ENCODE data around the gene ATOH8.

Gene ATOH8

GRCh38 chr2:85705680-85706039 is 48.1 kb upstream of the ATOH8 start:
- DNase-seq (ENCODE audit: low read depth in 1 of 2, low spot score in 1 of 2): peak; percentile 78 to 100
- Histone ChIP-seq H3K27ac (replicated peaks) (peak overlapping the region; percentile 91), H3K4me3 (replicated peaks; ENCODE audit: insufficient read depth, low read length) (no peak overlapping the region), H3K27me3 (ENCODE audit: insufficient read depth, poor library complexity, severe bottlenecking) (no peaks in the 10 kb centered on the region)
- TF ChIP-seq CTCF (IDR thresholded peaks at IDR 0.05; ENCODE audit: insufficient read depth, low read length) (no peak), POLR2AphosphoS5 (IDR thresholded peaks at IDR 0.05; ENCODE audit: low read depth) (peak; percentile 90), SPI1 (IDR thresholded peaks at IDR 0.05; ENCODE audit: borderline replicate concordance, low read depth) (peak; percentile 52; the same call in 1 of the 2 replicates)

GRCh38 chr2:85706063-85706462 is 47.7 kb upstream of the ATOH8 start:
- DNase-seq (ENCODE audit: low read depth in 1 of 2, low spot score in 1 of 2): no peak
- H3K27me3 ChIP-seq (ENCODE audit: insufficient read depth, poor library complexity, severe bottlenecking): no peaks in the 10 kb centered on the region
- TF ChIP-seq POLR2AphosphoS5 (IDR thresholded peaks at IDR 0.05; ENCODE audit: low read depth) (no peak), SPI1 (IDR thresholded peaks at IDR 0.05; ENCODE audit: borderline replicate concordance, low read depth) (no peak)
- no peak overlapping the region for H3K4me3 ChIP-seq (replicated peaks; ENCODE audit: insufficient read depth, low read length)
- peak overlapping the region; percentile 91 for H3K27ac ChIP-seq (replicated peaks)

- H3K27ac ChIP-seq (replicated peaks): peak overlapping the region; percentile 91
- peak in 1 of 2 experiments; percentile 92 for DNase-seq (ENCODE audit: low read depth in 1 of 2, low spot score in 1 of 2)
Measured at GRCh38 chr2:85706599-85707296, 47.0 kb upstream of the ATOH8 start.

GRCh38 chr2:85707304-85707703 is 46.5 kb upstream of the ATOH8 start:
- H3K27ac ChIP-seq (replicated peaks): peak overlapping the region; percentile 91
- TF ChIP-seq CTCF (IDR thresholded peaks at IDR 0.05; ENCODE audit: insufficient read depth, low read length): peak; percentile 97
- TF ChIP-seq REST (IDR thresholded peaks at IDR 0.05; ENCODE audit: insufficient replicate concordance, low read depth): no peak
- no peak for TF ChIP-seq GABPA (IDR thresholded peaks at IDR 0.05; ENCODE audit: low read depth)
- no peak; the same call in 1 of the 2 replicates for TF ChIP-seq SPI1 (IDR thresholded peaks at IDR 0.05; ENCODE audit: borderline replicate concordance, low read depth)
- no peak for TF ChIP-seq POLR2AphosphoS5 (IDR thresholded peaks at IDR 0.05; ENCODE audit: low read depth)
- H3K4me3 ChIP-seq (replicated peaks; ENCODE audit: insufficient read depth, low read length): no peak overlapping the region
- H3K27me3 ChIP-seq (ENCODE audit: insufficient read depth, poor library complexity, severe bottlenecking): no peaks in the 10 kb centered on the region
- peak; percentile 89 to 92 for DNase-seq (ENCODE audit: low read depth in 1 of 2, low spot score in 1 of 2)

More at GRCh38 chr2:85706599-85707296, 47.0 kb upstream of the ATOH8 start:
- no peaks in the 10 kb centered on the region for H3K27me3 ChIP-seq (ENCODE audit: insufficient read depth, poor library complexity, severe bottlenecking)
- no peak overlapping the region for H3K4me3 ChIP-seq (replicated peaks; ENCODE audit: insufficient read depth, low read length)
- TF ChIP-seq POLR2AphosphoS5 (IDR thresholded peaks at IDR 0.05; ENCODE audit: low read depth) (peak; percentile 66), SPI1 (IDR thresholded peaks at IDR 0.05; ENCODE audit: borderline replicate concordance, low read depth) (peak; percentile 66; the same call in 1 of the 2 replicates), CTCF (IDR thresholded peaks at IDR 0.05; ENCODE audit: insufficient read depth, low read length) (no peak)

- no peak for DNase-seq (ENCODE audit: low read depth in 1 of 2, low spot score in 1 of 2)
- Histone ChIP-seq H3K27ac (replicated peaks) (peak overlapping the region; percentile 91), H3K4me3 (replicated peaks; ENCODE audit: insufficient read depth, low read length) (no peak overlapping the region), H3K27me3 (ENCODE audit: insufficient read depth, poor library complexity, severe bottlenecking) (no peaks in the 10 kb centered on the region)
- TF ChIP-seq POLR2AphosphoS5 (IDR thresholded peaks at IDR 0.05; ENCODE audit: low read depth) (no peak), REST (IDR thresholded peaks at IDR 0.05; ENCODE audit: insufficient replicate concordance, low read depth) (no peak), GABPA (IDR thresholded peaks at IDR 0.05; ENCODE audit: low read depth) (no peak), CTCF (IDR thresholded peaks at IDR 0.05; ENCODE audit: insufficient read depth, low read length) (no peak), SPI1 (IDR thresholded peaks at IDR 0.05; ENCODE audit: borderline replicate concordance, low read depth) (no peak)
Measured at GRCh38 chr2:85708641-85709040, 45.1 kb upstream of the ATOH8 start.
